ENCODE data around the gene UBE2D3.
"Not testable (repeated sequence)": the region's sequence is repeated elsewhere in the genome, so short reads cannot be mapped to it uniquely, and the experiment has no call there.

Gene UBE2D3

DNA sequence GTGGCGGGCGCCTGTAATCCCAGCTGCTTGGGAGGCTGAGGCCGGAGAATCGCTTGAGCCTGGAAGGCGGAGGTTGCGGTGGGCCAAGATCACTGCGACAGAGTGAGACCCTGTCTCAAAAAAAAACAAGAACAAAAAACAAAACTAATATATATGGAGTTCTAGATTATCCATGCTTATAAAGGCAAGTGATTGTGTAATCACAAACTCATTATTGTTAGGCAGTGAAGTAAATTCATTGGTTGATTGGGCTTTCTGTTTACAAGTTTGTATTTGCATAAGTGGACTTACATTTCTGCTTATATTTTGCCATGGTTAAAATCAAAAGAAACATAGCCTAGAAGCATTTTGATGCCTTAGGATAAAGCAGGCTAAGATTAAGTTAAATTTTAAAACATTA is 2.5 kb upstream of the UBE2D3 start:
- Histone ChIP-seq H3K9me3 (ENCODE audit: control insufficient read depth, low read length) (no peaks in the 10 kb centered on the region), H3K4me1 (ENCODE audit: control insufficient read depth, insufficient read depth, low read length, poor library complexity, severe bottlenecking) (peaks cover 6% of the 10 kb centered on the region), H3K4me3 (ENCODE audit: extremely low read depth, insufficient read depth, low read length, poor library complexity, severe bottlenecking) (no peak overlapping the region), H3K36me3 (ENCODE audit: control insufficient read depth, insufficient read depth, low read length) (peaks cover 5% of the 10 kb centered on the region), H3K27ac (ENCODE audit: low read depth, low read length, severe bottlenecking) (no peak overlapping the region)
- WGBS, 2 experiments (ENCODE audit: insufficient coverage in 2 of 2) = no CpG with 5 or more reads among the region's 7 CpGs

DNA sequence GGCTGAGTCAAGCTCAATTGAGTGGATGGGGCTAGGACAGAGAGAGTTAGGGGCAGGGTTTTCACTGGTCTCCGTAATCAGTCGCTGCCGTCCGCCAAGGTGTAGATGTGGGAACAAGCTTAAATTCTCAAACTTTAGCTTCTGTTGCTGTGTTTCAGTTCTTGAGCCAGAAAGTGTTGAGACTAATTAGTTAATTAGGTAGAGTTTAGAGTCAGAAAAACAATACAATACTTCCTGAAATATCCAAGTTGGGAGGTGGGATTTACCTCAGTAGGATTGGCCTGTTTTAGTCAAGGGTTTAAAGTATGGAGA is 1.1 kb upstream of the UBE2D3 start:
- WGBS, 2 experiments (ENCODE audit: insufficient coverage in 2 of 2) = 0% methylated on average over 4 of the region's 4 CpGs
- Histone ChIP-seq H3K27ac (ENCODE audit: low read depth, low read length, severe bottlenecking) (peak overlapping the region; percentile 100), H3K4me3 (ENCODE audit: extremely low read depth, insufficient read depth, low read length, poor library complexity, severe bottlenecking) (peak overlapping the region; percentile 97), H3K4me1 (ENCODE audit: control insufficient read depth, insufficient read depth, low read length, poor library complexity, severe bottlenecking) (peaks cover 6% of the 10 kb centered on the region), H3K36me3 (ENCODE audit: control insufficient read depth, insufficient read depth, low read length) (peaks cover 19% of the 10 kb centered on the region), H3K9me3 (ENCODE audit: control insufficient read depth, low read length) (no peaks in the 10 kb centered on the region)

DNA sequence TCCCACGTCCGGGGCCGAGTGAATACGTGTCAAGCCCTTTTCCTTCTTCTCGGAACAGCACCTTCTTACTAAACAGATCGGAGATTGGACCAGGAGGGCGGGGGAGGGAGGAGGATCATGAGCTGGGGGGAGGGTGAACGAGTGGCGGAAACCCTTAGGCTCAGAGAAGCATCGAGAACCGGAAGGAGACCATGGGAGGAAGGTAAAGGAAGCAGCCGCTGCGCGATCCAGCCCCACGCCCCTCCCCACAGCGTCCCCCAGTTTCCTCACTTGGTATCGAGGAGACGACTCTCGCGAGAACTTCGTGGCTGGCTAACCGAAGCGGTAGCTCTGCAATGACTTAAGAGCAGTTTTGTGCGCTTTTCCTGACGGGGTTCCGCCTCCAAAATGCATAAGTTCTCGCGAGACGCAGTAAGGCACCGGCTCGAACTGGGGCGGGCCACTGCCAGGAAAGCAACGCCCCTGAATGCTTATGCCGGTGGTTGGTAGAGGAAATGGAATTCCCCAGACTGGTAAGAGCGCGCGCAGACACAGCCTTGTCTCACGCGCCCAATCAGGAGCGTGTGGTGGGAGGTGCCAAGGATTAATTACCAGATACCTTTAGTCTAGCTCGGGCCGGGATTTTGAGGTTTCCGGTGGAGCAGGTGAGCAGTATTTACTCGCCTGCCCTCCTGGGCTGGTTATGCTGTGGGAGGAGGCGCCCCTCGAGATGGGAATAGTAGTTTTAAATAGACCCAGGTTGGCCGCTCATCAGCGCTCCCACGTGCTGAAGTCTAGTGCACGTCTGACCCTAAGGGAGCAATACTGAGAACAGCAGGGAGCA is 534 bp upstream of the UBE2D3 start:
- Histone ChIP-seq H3K4me1 (ENCODE audit: control insufficient read depth, insufficient read depth, low read length, poor library complexity, severe bottlenecking) (peaks cover 6% of the 10 kb centered on the region), H3K9me3 (ENCODE audit: control insufficient read depth, low read length) (no peaks in the 10 kb centered on the region), H3K4me3 (ENCODE audit: extremely low read depth, insufficient read depth, low read length, poor library complexity, severe bottlenecking) (peak overlapping the region; percentile 97), H3K27ac (ENCODE audit: low read depth, low read length, severe bottlenecking) (peak overlapping the region; percentile 100), H3K36me3 (ENCODE audit: control insufficient read depth, insufficient read depth, low read length) (peaks cover 24% of the 10 kb centered on the region)
- 0 to 1% methylated on average over 36 of the region's 50 CpGs for WGBS, 2 experiments (ENCODE audit: insufficient coverage in 2 of 2)

DNA sequence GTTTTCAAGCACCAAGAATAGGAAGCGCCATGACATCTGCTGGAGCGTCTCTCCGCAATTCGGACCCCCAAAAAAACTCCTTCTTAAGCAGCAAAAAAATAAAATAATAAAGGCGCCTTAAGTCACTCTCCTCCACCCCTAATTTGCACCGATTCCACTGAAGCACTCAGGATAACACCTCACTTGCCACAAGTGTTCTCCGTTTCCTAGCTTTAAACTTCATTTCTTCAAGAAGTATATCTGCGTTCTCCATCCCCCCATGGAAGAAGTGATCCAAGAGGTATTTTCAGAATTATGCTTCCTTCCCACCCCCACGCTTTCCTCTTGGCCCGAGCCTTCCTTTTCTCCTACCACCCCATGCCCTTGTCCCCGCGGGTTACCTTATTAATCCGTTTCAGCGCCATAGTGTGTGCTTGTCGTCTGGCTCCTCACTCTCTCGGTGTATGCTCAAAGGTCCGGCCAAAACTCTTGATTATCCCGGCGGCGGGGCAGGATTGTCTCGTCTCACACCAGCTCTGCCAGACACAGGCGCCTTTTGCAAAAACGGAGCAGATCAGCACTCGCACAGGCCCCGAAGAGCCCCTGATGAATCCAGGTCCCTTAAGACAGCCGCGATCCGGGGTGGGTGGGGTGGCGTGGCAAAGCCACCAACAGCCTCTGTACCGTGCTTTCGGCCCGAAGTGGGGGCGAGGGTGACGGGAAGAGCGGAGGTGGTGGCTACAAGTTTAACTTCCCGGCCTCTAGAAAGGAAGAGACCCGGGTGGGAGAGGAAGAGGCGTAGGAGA is 1.1 kb downstream of the UBE2D3 start:
- Histone ChIP-seq H3K4me3 (ENCODE audit: extremely low read depth, insufficient read depth, low read length, poor library complexity, severe bottlenecking) (peak overlapping the region; percentile 97), H3K36me3 (ENCODE audit: control insufficient read depth, insufficient read depth, low read length) (peaks cover 36% of the 10 kb centered on the region), H3K27ac (ENCODE audit: low read depth, low read length, severe bottlenecking) (peak overlapping the region; percentile 100), H3K9me3 (ENCODE audit: control insufficient read depth, low read length) (no peaks in the 10 kb centered on the region), H3K4me1 (ENCODE audit: control insufficient read depth, insufficient read depth, low read length, poor library complexity, severe bottlenecking) (peaks cover 8% of the 10 kb centered on the region)
- 0 to 1% methylated on average over 32 to 33 of the region's 38 CpGs for WGBS, 2 experiments (ENCODE audit: insufficient coverage in 2 of 2)

DNA sequence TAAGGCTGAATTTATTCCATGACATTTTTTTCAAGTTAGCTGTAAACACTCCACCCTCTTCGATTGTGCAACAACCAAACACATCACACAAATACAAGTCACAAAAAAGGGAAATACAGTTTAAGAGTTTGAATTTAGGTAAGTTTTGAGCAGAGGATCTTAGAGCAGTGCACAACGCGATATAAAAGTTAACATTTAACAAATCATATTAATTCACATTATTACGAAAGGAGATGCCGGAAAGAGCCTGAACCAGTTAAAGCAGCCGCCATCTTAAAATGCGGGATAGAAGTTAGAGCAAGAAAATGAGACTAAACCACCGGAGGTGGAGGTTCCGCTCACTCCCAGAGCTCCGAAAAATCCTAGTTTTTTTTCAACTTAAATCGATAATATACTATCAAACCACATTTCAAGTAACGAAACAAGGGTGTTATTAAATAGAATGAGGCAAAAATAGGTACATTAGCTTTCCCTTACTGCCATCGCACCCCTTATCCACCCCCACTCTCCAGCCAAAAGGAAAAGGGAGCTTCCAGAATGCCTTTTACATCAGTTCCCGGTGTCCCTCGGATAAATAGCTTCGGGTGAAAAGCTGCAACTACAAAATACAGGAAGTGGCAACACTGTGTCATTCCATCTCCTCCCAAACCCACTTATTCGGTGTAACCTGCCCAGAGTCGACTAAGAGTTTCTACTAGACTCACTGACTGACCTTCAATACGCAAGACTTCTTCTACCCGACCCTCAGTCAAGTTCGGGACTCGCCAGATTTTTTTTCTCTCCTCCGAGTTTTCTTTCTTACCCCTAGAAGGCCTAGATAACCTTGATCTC is 1.9 kb downstream of the UBE2D3 start:
- Histone ChIP-seq H3K27ac (ENCODE audit: low read depth, low read length, severe bottlenecking) (peak overlapping the region; percentile 100), H3K36me3 (ENCODE audit: control insufficient read depth, insufficient read depth, low read length) (peaks cover 39% of the 10 kb centered on the region), H3K9me3 (ENCODE audit: control insufficient read depth, low read length) (no peaks in the 10 kb centered on the region), H3K4me1 (ENCODE audit: control insufficient read depth, insufficient read depth, low read length, poor library complexity, severe bottlenecking) (peaks cover 9% of the 10 kb centered on the region), H3K4me3 (ENCODE audit: extremely low read depth, insufficient read depth, low read length, poor library complexity, severe bottlenecking) (peak overlapping the region; percentile 97)
- 0 to 1% methylated on average over 13 to 14 of the region's 23 CpGs for WGBS, 2 experiments (ENCODE audit: insufficient coverage in 2 of 2)

DNA sequence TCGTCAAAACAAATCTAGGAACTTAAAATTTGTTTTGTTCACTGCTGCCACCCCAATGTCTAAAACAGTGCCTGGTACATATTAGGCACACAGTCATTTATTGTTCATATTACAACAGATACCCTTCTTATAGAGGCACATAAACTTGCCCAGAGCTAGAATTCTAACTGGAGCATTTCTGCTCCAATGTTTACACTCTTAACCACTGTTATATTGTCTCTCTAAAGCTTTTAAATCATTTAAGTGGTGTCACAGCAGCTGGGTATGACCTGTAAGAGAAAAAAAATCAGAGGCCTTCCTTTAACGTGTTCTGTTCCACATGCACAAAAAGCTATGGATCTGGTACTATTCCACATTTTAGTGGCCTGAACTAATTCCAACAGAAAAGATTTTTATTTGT is 3.0 kb downstream of the UBE2D3 start:
- 75 to 90% methylated on average over 1 of the region's 2 CpGs for WGBS, 2 experiments (ENCODE audit: insufficient coverage in 2 of 2)
- Histone ChIP-seq H3K4me3 (ENCODE audit: extremely low read depth, insufficient read depth, low read length, poor library complexity, severe bottlenecking) (peak overlapping the region; percentile 97), H3K36me3 (ENCODE audit: control insufficient read depth, insufficient read depth, low read length) (peaks cover 50% of the 10 kb centered on the region), H3K27ac (ENCODE audit: low read depth, low read length, severe bottlenecking) (no peak overlapping the region), H3K9me3 (ENCODE audit: control insufficient read depth, low read length) (no peaks in the 10 kb centered on the region), H3K4me1 (ENCODE audit: control insufficient read depth, insufficient read depth, low read length, poor library complexity, severe bottlenecking) (peaks cover 15% of the 10 kb centered on the region)

DNA sequence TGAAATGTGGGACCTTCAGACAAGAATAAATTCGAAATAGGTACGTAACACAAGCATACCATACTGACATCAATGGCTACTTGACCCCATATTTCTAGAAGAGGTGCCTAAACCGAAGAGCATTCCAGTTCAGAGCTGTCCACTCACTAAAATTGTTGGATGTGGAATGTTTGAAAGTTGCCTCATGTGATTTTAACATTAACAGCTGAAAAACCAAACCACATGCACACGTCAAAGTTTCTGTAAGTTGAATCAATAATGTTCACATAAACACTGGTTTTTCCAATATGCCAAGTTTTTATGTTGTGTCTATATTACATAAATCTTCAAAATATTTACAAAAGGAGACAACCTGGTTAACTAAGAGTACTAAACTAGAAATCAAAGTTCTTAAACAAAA is 3.5 kb downstream of the UBE2D3 start:
- Histone ChIP-seq H3K4me1 (ENCODE audit: control insufficient read depth, insufficient read depth, low read length, poor library complexity, severe bottlenecking) (peaks cover 10% of the 10 kb centered on the region), H3K36me3 (ENCODE audit: control insufficient read depth, insufficient read depth, low read length) (peaks cover 55% of the 10 kb centered on the region), H3K27ac (ENCODE audit: low read depth, low read length, severe bottlenecking) (no peak overlapping the region), H3K4me3 (ENCODE audit: extremely low read depth, insufficient read depth, low read length, poor library complexity, severe bottlenecking) (peak overlapping the region; percentile 97), H3K9me3 (ENCODE audit: control insufficient read depth, low read length) (no peaks in the 10 kb centered on the region)
- 92% methylated on average over 2 of the region's 4 CpGs; no CpG with 5 or more reads in 1 of the 2 experiments for WGBS, 2 experiments (ENCODE audit: insufficient coverage in 2 of 2)

DNA sequence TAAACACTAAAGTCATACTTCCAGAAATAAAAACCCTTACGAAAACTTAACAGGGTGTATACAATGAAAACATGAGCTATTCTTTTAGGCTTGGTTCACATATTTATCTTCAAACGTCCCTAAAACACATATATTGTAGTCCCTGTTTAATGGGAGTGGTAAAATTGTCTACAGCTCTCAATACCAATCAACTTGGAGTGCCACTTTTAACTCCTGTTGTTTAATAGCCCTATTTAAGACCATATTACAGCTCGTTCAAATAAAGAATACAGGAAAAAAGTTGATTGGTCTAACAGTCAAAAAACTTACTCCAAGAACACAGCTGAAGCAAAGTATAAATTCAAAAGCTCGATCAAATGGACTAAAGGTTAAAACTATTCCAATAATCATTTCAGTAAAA is 3.9 kb downstream of the UBE2D3 start:
- peaks cover 14% of the 10 kb centered on the region for H3K4me1 ChIP-seq (ENCODE audit: control insufficient read depth, insufficient read depth, low read length, poor library complexity, severe bottlenecking)
- peaks cover 59% of the 10 kb centered on the region for H3K36me3 ChIP-seq (ENCODE audit: control insufficient read depth, insufficient read depth, low read length)
- H3K27ac ChIP-seq (ENCODE audit: low read depth, low read length, severe bottlenecking) = no peak overlapping the region
- peak overlapping the region; percentile 97 for H3K4me3 ChIP-seq (ENCODE audit: extremely low read depth, insufficient read depth, low read length, poor library complexity, severe bottlenecking)
- 100% methylated on average over 1 of the region's 4 CpGs; no CpG with 5 or more reads in 1 of the 2 experiments for WGBS, 2 experiments (ENCODE audit: insufficient coverage in 2 of 2)
- no peaks in the 10 kb centered on the region for H3K9me3 ChIP-seq (ENCODE audit: control insufficient read depth, low read length)

DNA sequence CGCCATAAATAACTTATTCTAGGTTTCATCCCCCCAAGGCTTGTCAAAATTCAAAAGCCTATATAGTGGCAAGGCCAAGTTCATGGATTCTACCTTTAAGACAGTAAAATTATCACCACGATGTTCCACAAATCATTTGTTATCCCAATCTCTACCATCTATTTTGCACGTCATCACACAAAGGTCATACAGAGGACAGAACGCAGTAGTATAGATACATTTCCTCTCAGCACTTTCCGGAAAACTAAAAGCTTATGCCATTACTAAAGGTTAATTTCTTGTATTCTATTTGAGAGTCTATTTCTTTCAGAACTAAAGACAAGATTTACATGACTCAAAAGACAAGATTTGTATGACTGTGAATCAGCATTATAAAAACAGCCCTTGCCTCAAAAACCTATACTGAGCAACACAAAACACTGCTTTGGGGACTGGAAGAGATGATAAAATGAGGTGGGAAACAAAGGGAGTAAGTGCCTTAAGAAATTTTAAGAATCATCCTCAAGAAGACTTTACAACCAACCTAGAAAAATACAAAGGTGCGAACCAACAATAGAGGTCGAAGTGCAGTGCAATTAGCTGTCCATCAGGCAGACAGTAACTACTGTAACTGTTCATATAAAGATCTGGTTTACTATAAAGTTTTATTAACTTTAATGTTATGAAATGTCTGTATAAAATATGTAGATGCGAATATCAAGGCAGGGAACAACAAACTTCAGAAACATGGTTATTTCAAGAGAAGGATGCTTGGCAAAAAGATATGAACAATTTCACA is 7.6 kb downstream of the UBE2D3 start:
- Histone ChIP-seq H3K36me3 (ENCODE audit: control insufficient read depth, insufficient read depth, low read length) (peaks cover 79% of the 10 kb centered on the region), H3K9me3 (ENCODE audit: control insufficient read depth, low read length) (no peaks in the 10 kb centered on the region), H3K4me1 (ENCODE audit: control insufficient read depth, insufficient read depth, low read length, poor library complexity, severe bottlenecking) (peaks cover 31% of the 10 kb centered on the region), H3K27ac (ENCODE audit: low read depth, low read length, severe bottlenecking) (no peak overlapping the region), H3K4me3 (ENCODE audit: extremely low read depth, insufficient read depth, low read length, poor library complexity, severe bottlenecking) (no peak overlapping the region)
- 96 to 100% methylated on average over 3 to 4 of the region's 8 CpGs for WGBS, 2 experiments (ENCODE audit: insufficient coverage in 2 of 2)

DNA sequence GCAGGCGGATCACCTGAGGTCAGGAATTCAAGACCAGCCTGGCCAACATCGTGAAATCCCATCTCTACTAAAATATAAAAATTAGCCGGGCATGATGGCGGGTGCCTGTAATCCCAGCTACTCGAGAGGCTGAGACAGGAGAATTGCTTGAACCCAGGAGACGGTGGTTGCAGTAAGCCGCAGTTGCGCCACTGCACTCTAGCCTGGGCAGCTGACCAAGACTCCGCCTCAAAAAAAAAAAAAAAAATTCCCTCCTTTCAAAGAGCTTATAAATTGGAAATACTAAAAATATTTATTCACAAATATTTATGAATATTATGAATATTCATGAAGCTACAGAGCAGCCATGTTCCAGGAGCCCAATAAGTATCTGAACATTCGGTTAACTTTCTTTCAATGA is 8.3 kb downstream of the UBE2D3 start:
- H3K27ac ChIP-seq (ENCODE audit: low read depth, low read length, severe bottlenecking); H3K4me3 ChIP-seq (ENCODE audit: extremely low read depth, insufficient read depth, low read length, poor library complexity, severe bottlenecking); H3K9me3 ChIP-seq (ENCODE audit: control insufficient read depth, low read length): not testable (repeated sequence)
- H3K36me3 ChIP-seq (ENCODE audit: control insufficient read depth, insufficient read depth, low read length) = peaks cover 79% of the 10 kb centered on the region
- peaks cover 35% of the 10 kb centered on the region for H3K4me1 ChIP-seq (ENCODE audit: control insufficient read depth, insufficient read depth, low read length, poor library complexity, severe bottlenecking)
- 94 to 98% methylated on average over 7 to 8 of the region's 10 CpGs for WGBS, 2 experiments (ENCODE audit: insufficient coverage in 2 of 2)
